NB4 (cell line): Measurements from ENCODE around the gene KRTAP5-4.

Experiments
- POLR2A ChIP-seq: IDR thresholded peaks from 2 replicates; pipeline ENCODE4 v1.6.1; 2011; ENCODE audit warnings: mild to moderate bottlenecking; ENCODE audit not compliant: insufficient read length; ENCODE audit errors: extremely low read depth
- TF ChIP-seq, protein P1 (sequence below): IDR thresholded peaks from one replicate; pipeline ENCODE4 v1.5.1; 2012; ENCODE audit warnings: low read depth, low read length

- TF ChIP-seq, protein P1, sequence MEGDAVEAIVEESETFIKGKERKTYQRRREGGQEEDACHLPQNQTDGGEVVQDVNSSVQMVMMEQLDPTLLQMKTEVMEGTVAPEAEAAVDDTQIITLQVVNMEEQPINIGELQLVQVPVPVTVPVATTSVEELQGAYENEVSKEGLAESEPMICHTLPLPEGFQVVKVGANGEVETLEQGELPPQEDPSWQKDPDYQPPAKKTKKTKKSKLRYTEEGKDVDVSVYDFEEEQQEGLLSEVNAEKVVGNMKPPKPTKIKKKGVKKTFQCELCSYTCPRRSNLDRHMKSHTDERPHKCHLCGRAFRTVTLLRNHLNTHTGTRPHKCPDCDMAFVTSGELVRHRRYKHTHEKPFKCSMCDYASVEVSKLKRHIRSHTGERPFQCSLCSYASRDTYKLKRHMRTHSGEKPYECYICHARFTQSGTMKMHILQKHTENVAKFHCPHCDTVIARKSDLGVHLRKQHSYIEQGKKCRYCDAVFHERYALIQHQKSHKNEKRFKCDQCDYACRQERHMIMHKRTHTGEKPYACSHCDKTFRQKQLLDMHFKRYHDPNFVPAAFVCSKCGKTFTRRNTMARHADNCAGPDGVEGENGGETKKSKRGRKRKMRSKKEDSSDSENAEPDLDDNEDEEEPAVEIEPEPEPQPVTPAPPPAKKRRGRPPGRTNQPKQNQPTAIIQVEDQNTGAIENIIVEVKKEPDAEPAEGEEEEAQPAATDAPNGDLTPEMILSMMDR, result no peak
- no peak for TF ChIP-seq POLR2A
These were observed 21.3 kb upstream of the KRTAP5-4 start for GRCh38 chr11:1643146-1643690.
